ENCODE results near the gene HCST. TPM values are rescaled to one million over a fixed set of nuclear protein-coding genes. Genes with fewer than 3 reads are reported as not detected.

HCST gene
- total RNA-seq, 2 donors from 2014 or later, result 1.3 to 1.5 TPM

DNA sequence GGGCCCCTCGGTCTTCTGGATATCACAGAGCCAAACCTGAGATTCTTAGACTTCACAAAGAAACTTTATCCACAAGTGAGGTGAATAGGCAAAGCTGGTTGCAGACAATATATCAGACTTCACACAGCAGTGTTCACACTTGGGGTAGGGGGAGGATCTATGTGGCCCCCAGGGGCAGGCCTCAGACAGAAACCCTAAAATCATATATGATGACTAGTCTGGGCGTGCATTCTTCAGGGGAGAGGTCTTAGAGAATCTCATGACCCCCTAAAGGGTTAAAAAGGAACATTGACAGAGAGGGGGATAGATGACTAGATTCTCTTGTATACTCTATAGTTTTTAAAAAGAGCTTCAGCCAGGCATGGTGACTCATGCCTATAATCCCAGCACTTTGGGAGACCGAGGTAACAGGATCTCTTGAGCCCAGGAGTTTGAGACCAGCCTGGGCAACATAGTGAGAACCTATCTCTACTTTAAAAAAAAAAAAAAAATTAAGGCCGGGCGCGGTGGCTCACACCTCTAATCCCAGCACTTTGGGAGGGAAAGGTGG lies 2.9 kb downstream of the HCST start:
- WGBS, 2 experiments (ENCODE audit: insufficient coverage in 1 of 2, insufficient read length in 1 of 2), result 33 to 79% methylated on average over 1 to 6 of the region's 6 CpGs
- no peaks in the 10 kb centered on the region for H3K36me3 ChIP-seq (ENCODE audit: control insufficient read depth, insufficient read depth, low read length)
- H3K9ac ChIP-seq (ENCODE audit: extremely low read depth, low read length, poor library complexity, severe bottlenecking), result no peak overlapping the region
- Mint-ChIP-seq H3K4me3 (no peak overlapping the region), H3K36me3 (ENCODE audit: low read depth) (no peaks in the 10 kb centered on the region), H3K9me3 (no peaks in the 10 kb centered on the region), H3K27me3 (ENCODE audit: insufficient read depth) (peaks cover 14% of the 10 kb centered on the region), H3K27ac (no peak overlapping the region), H3K4me1 (peaks cover 19% of the 10 kb centered on the region)
- TF ChIP-seq, protein P1, sequence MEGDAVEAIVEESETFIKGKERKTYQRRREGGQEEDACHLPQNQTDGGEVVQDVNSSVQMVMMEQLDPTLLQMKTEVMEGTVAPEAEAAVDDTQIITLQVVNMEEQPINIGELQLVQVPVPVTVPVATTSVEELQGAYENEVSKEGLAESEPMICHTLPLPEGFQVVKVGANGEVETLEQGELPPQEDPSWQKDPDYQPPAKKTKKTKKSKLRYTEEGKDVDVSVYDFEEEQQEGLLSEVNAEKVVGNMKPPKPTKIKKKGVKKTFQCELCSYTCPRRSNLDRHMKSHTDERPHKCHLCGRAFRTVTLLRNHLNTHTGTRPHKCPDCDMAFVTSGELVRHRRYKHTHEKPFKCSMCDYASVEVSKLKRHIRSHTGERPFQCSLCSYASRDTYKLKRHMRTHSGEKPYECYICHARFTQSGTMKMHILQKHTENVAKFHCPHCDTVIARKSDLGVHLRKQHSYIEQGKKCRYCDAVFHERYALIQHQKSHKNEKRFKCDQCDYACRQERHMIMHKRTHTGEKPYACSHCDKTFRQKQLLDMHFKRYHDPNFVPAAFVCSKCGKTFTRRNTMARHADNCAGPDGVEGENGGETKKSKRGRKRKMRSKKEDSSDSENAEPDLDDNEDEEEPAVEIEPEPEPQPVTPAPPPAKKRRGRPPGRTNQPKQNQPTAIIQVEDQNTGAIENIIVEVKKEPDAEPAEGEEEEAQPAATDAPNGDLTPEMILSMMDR (conservative IDR thresholded peaks at IDR 0.05), result no peak
- no peak overlapping the region for H3K27ac ChIP-seq (ENCODE audit: low read depth, low read length)
- no peaks in the 10 kb centered on the region for H3K9me3 ChIP-seq (ENCODE audit: control insufficient read depth, low read length)
- peaks cover 6% of the 10 kb centered on the region for H3K4me1 ChIP-seq (ENCODE audit: control insufficient read depth, insufficient read depth, low read length)
- no peak for DNase-seq
- no peaks in the 10 kb centered on the region for H3K27me3 ChIP-seq (ENCODE audit: control insufficient read depth, insufficient read depth, low read length, poor library complexity, severe bottlenecking)
- no peak overlapping the region for H3K4me3 ChIP-seq (ENCODE audit: low read length)

DNA sequence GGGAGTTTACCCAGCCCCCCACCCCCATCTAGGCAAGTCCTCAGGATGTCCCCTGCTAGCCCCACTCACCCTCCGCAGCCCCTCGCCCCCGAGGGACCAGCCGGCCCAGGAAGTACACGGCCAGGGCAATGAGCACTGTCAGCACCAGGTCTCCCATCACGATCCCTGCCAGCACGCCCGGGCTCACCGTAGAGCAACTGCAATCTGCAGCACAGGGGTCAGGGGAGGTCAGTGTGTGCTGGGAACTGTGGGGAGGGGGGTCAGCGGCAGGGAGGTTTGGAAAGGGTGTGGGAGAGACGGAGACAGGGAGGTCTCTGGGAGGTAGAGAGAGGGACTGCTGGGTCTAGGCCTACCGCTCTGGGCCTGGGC lies 5.0 kb downstream of the HCST start:
- H3K27ac ChIP-seq (ENCODE audit: low read depth, low read length), result no peak overlapping the region
- H3K4me3 ChIP-seq (ENCODE audit: low read length), result no peak overlapping the region
- no peak overlapping the region for H3K9ac ChIP-seq (ENCODE audit: extremely low read depth, low read length, poor library complexity, severe bottlenecking)
- no peaks in the 10 kb centered on the region for H3K36me3 Mint-ChIP-seq (ENCODE audit: low read depth)
- no peak for DNase-seq
- H3K27me3 Mint-ChIP-seq (ENCODE audit: insufficient read depth), result peaks cover 9% of the 10 kb centered on the region
- H3K36me3 ChIP-seq (ENCODE audit: control insufficient read depth, insufficient read depth, low read length), result no peaks in the 10 kb centered on the region
- TF ChIP-seq, protein P1 (conservative IDR thresholded peaks at IDR 0.05), result no peak
- 69 to 75% methylated on average over 8 to 12 of the region's 12 CpGs for WGBS, 2 experiments (ENCODE audit: insufficient coverage in 1 of 2, insufficient read length in 1 of 2)
- no peak overlapping the region for H3K4me3 Mint-ChIP-seq
- no peaks in the 10 kb centered on the region for H3K9me3 ChIP-seq (ENCODE audit: control insufficient read depth, low read length)
- peaks cover 13% of the 10 kb centered on the region for H3K4me1 Mint-ChIP-seq
- H3K4me1 ChIP-seq (ENCODE audit: control insufficient read depth, insufficient read depth, low read length), result peaks cover 6% of the 10 kb centered on the region
- no peak overlapping the region for H3K27ac Mint-ChIP-seq
- H3K9me3 Mint-ChIP-seq, result no peaks in the 10 kb centered on the region
- no peaks in the 10 kb centered on the region for H3K27me3 ChIP-seq (ENCODE audit: control insufficient read depth, insufficient read depth, low read length, poor library complexity, severe bottlenecking)

DNA sequence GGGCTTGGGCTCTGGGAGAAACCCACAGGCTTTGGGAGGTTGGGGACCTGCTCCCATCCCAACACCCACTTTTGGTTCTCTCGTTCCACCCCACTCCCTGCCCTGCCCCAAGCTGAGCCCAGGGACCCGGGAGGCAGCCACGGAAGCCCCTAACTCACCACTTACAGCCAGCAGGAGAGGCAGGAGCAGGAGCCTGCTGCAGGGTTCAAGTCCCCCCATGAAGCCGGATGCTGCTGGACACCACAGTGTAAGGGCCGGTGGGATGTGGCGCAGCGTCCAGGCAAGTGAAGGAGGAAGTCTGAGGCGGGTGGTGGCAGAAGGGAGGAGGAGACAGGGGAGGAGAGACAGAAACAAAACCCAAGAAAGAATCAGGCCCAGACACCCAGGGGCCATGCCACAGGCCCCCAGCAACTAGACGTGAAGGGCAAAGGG lies 5.7 kb downstream of the HCST start, which contains the start of gene TYROBP:
TYROBP (minus strand) TSS at position 286 of the 432 bp plus-strand sequence; CDS start at position 219, 67 bp downstream.
- peaks cover 13% of the 10 kb centered on the region for H3K4me1 Mint-ChIP-seq
- no peaks in the 10 kb centered on the region for H3K36me3 Mint-ChIP-seq (ENCODE audit: low read depth)
- Histone ChIP-seq H3K9ac (ENCODE audit: extremely low read depth, low read length, poor library complexity, severe bottlenecking) (no peak within 1 kb of the TSS), H3K27me3 (ENCODE audit: control insufficient read depth, insufficient read depth, low read length, poor library complexity, severe bottlenecking) (no peaks in the 10 kb centered on the region), H3K9me3 (ENCODE audit: control insufficient read depth, low read length) (no peaks in the 10 kb centered on the region), H3K36me3 (ENCODE audit: control insufficient read depth, insufficient read depth, low read length) (no peaks in the 10 kb centered on the region), H3K4me1 (ENCODE audit: control insufficient read depth, insufficient read depth, low read length) (peaks cover 6% of the 10 kb centered on the region), H3K4me3 (ENCODE audit: low read length) (no peak within 1 kb of the TSS), H3K27ac (ENCODE audit: low read depth, low read length) (no peak within 1 kb of the TSS)
- H3K27me3 Mint-ChIP-seq (ENCODE audit: insufficient read depth), result peaks cover 5% of the 10 kb centered on the region
- H3K4me3 Mint-ChIP-seq, result no peak within 1 kb of the TSS
- DNase-seq, result no peak
- H3K27ac Mint-ChIP-seq, result peak within 1 kb of the TSS; percentile 7
- 88 to 90% methylated on average over 3 to 9 of the region's 9 CpGs for WGBS, 2 experiments (ENCODE audit: insufficient coverage in 1 of 2, insufficient read length in 1 of 2)
- H3K9me3 Mint-ChIP-seq, result no peaks in the 10 kb centered on the region
- TF ChIP-seq, protein P1 (conservative IDR thresholded peaks at IDR 0.05), result no peak
